GM19240 (cell line): ENCODE data around the gene C1orf174.

ENCODE experiments used
- DNase-seq: peaks from one replicate; pipeline ENCODE4 v3.0.0; 2011; ENCODE audit warnings: low spot score; ENCODE audit not compliant: insufficient read length

C1orf174 gene

GRCh38 chr1:3872546-3872945, 27.5 kb downstream of the C1orf174 start:
- no peak for DNase-seq

GRCh38 chr1:3871451-3871805, 28.6 kb downstream of the C1orf174 start:
- DNase-seq = no peak

GRCh38 chr1:3869751-3870301, 30.2 kb downstream of the C1orf174 start:
- DNase-seq = no peak

GRCh38 chr1:3868464-3869006, 31.5 kb downstream of the C1orf174 start:
- DNase-seq = no peak

- no peak for DNase-seq
Measured at GRCh38 chr1:3865606-3866160, 34.4 kb downstream of the C1orf174 start.

GRCh38 chr1:3864884-3865283, 35.2 kb downstream of the C1orf174 start:
- no peak for DNase-seq

- no peak for DNase-seq
Measured at GRCh38 chr1:3863231-3863935, 36.7 kb downstream of the C1orf174 start.

- DNase-seq = no peak
Measured at GRCh38 chr1:3858231-3858981, 41.7 kb downstream of the C1orf174 start.

GRCh38 chr1:3857791-3858129, 42.3 kb downstream of the C1orf174 start:
- no peak for DNase-seq

GRCh38 chr1:3856923-3857790, 42.9 kb downstream of the C1orf174 start, which contains the start of the genes CEP104 and DFFB:
Gene CEP104, minus strand, starts transcription at chr1:3857211. Its CDS starts 4,804 bp downstream, at chr1:3852407.
Gene DFFB, plus strand, starts transcription at chr1:3857476. Its CDS starts 128 bp downstream, at chr1:3857604.
- DNase-seq = peak; percentile 100

- no peak for DNase-seq
Measured at GRCh38 chr1:3852711-3853485, 47.2 kb downstream of the C1orf174 start.

- no peak for DNase-seq
Measured at GRCh38 chr1:3852091-3852490, 48.0 kb downstream of the C1orf174 start.

GRCh38 chr1:3851292-3851691, 48.8 kb downstream of the C1orf174 start:
- DNase-seq = no peak

GRCh38 chr1:3850857-3851256, 49.2 kb downstream of the C1orf174 start:
- no peak for DNase-seq

- DNase-seq = no peak
Measured at GRCh38 chr1:3847081-3847480, 53.0 kb downstream of the C1orf174 start.

GRCh38 chr1:3846541-3846940, 53.5 kb downstream of the C1orf174 start:
- DNase-seq = no peak

GRCh38 chr1:3842912-3843311, 57.2 kb downstream of the C1orf174 start:
- DNase-seq = no peak

- DNase-seq = no peak
Measured at GRCh38 chr1:3841491-3841890, 58.6 kb downstream of the C1orf174 start.
